G401.6 (cell line): ENCODE data around the gene TBC1D12.
"Not testable (repeated sequence)": the region's sequence is repeated elsewhere in the genome, so short reads cannot be mapped to it uniquely, and the experiment has no call there.

Experiments used
- FAIRE-seq: peaks from 2 replicates; lab custom pipeline; 2012; peaks lifted over from hg19 to GRCh38; lab: Jason Lieb, UNC

Gene TBC1D12

GRCh38 chr10:94456942-94457341 lies 54.6 kb downstream of the TBC1D12 start:
- FAIRE-seq: no peak

GRCh38 chr10:94459385-94459784 lies 57.0 kb downstream of the TBC1D12 start:
- FAIRE-seq: no peak

- FAIRE-seq: no peak
Measured at GRCh38 chr10:94461503-94461902, 59.2 kb downstream of the TBC1D12 start.

GRCh38 chr10:94462130-94462529 lies 59.8 kb downstream of the TBC1D12 start:
- FAIRE-seq: peak; percentile 55

- FAIRE-seq: no peak
Measured at GRCh38 chr10:94465684-94466083, 63.3 kb downstream of the TBC1D12 start.

- FAIRE-seq: no peak
Measured at GRCh38 chr10:94481410-94481809, 79.1 kb downstream of the TBC1D12 start.

GRCh38 chr10:94483970-94484369 lies 81.6 kb downstream of the TBC1D12 start:
- no peak for FAIRE-seq

- FAIRE-seq: no peak
Measured at GRCh38 chr10:94485094-94485493, 82.8 kb downstream of the TBC1D12 start.

- FAIRE-seq: no peak
Measured at GRCh38 chr10:94487575-94487974, 85.2 kb downstream of the TBC1D12 start.

GRCh38 chr10:94489107-94489506 lies 86.8 kb downstream of the TBC1D12 start:
- no peak for FAIRE-seq

- no peak for FAIRE-seq
Measured at GRCh38 chr10:94489976-94490788, 87.8 kb downstream of the TBC1D12 start.

- no peak for FAIRE-seq
Measured at GRCh38 chr10:94490789-94491039, 88.4 kb downstream of the TBC1D12 start.

GRCh38 chr10:94493463-94493862 lies 91.1 kb downstream of the TBC1D12 start:
- no peak for FAIRE-seq

GRCh38 chr10:94496010-94496409 lies 93.7 kb downstream of the TBC1D12 start:
- FAIRE-seq: no peak

- no peak for FAIRE-seq
Measured at GRCh38 chr10:94496646-94497045, 94.3 kb downstream of the TBC1D12 start.

GRCh38 chr10:94500063-94500462 lies 97.7 kb downstream of the TBC1D12 start:
- no peak for FAIRE-seq

- peak; percentile 23 for FAIRE-seq
Measured at GRCh38 chr10:94521276-94522250, 119.2 kb downstream of the TBC1D12 start.

GRCh38 chr10:94524146-94524545 lies 121.8 kb downstream of the TBC1D12 start:
- FAIRE-seq: no peak

- FAIRE-seq: no peak
Measured at GRCh38 chr10:94524711-94525110, 122.4 kb downstream of the TBC1D12 start.

- peak; percentile 99 for FAIRE-seq
Measured at GRCh38 chr10:94531550-94531949, 129.2 kb downstream of the TBC1D12 start.

GRCh38 chr10:94533027-94533426 lies 130.7 kb downstream of the TBC1D12 start:
- peak; percentile 49 for FAIRE-seq

- not testable (repeated sequence) for FAIRE-seq
Measured at GRCh38 chr10:94542282-94542681, 139.9 kb downstream of the TBC1D12 start.

GRCh38 chr10:94545391-94546048 lies 143.2 kb downstream of the TBC1D12 start, which contains the start of gene HELLS:
Gene HELLS (plus strand): TSS chr10:94545788. CDS start chr10:94545922, 134 bp downstream.
- FAIRE-seq: no peak
